HepG2 (cell line): Measurements from ENCODE around the gene ACSL3. TPM values are rescaled to one million over a fixed set of nuclear protein-coding genes. Genes with fewer than 3 reads are reported as not detected.

Source experiments
- AKAP8 ChIP-seq: sonication (generic); formaldehyde crosslinking; IDR thresholded peaks from 2 replicates; pipeline ENCODE4 v1.5.1; 2020; ENCODE audit warnings: mild to moderate bottlenecking, missing genetic modification reagents
- ARNT ChIP-seq: fragments of 450-650 bp; IDR thresholded peaks from 2 replicates; pipeline ENCODE4 v1.6.1; 2017
- ATRX ChIP-seq: sonication (generic); formaldehyde crosslinking; IDR thresholded peaks from 2 replicates; pipeline ENCODE4 v1.4.0; 2020; ENCODE audit warnings: missing genetic modification reagents, borderline replicate concordance
- HES4 ChIP-seq: sonication (generic); formaldehyde crosslinking; IDR thresholded peaks from 2 replicates; pipeline ENCODE4 v1.9.0; 2021; ENCODE audit warnings: mild to moderate bottlenecking, missing genetic modification reagents, borderline replicate concordance
- KDM2A ChIP-seq: sonication (generic); formaldehyde crosslinking; IDR thresholded peaks from 2 replicates; pipeline ENCODE4 v1.4.0; 2020; ENCODE audit warnings: low read depth, missing genetic modification reagents, borderline replicate concordance
- PAF1 ChIP-seq: IDR thresholded peaks from 2 replicates; pipeline ENCODE4 v1.6.1; 2016; ENCODE audit warnings: missing genetic modification reagents, missing compliant biosample characterization
- RBM22 ChIP-seq: fragments of 200-400 bp; formaldehyde crosslinking; optimal IDR thresholded peaks from 2 replicates; pipeline ENCODE3; 2017; ENCODE audit warnings: mild to moderate bottlenecking, low read length, moderate library complexity
- TAF1 ChIP-seq: sonication (generic); formaldehyde crosslinking; IDR thresholded peaks from 2 replicates; pipeline ENCODE4 v1.4.0; 2020; ENCODE audit warnings: missing genetic modification reagents
- THAP7 ChIP-seq: sonication (generic); formaldehyde crosslinking; IDR thresholded peaks from 2 replicates; pipeline ENCODE4 v1.8.1; 2023; ENCODE audit warnings: mild to moderate bottlenecking, missing genetic modification reagents
- U2AF1 ChIP-seq: fragments of 200-400 bp; formaldehyde crosslinking; optimal IDR thresholded peaks from 2 replicates; pipeline ENCODE3; 2017; ENCODE audit warnings: mild to moderate bottlenecking, low read depth, low read length
- ZNF101 ChIP-seq: sonication (generic); formaldehyde crosslinking; IDR thresholded peaks from 2 replicates; pipeline ENCODE4 v1.4.0; 2020; ENCODE audit warnings: mild to moderate bottlenecking, low read depth, missing genetic modification reagents, borderline replicate concordance
- ZNF205 ChIP-seq: IDR thresholded peaks from 2 replicates; pipeline ENCODE4 v1.6.1; 2018; ENCODE audit warnings: missing biosample characterization, missing genetic modification reagents
- ZNF543 ChIP-seq: sonication (generic); formaldehyde crosslinking; IDR thresholded peaks from 2 replicates; pipeline ENCODE4 v1.4.0; 2020; ENCODE audit warnings: mild to moderate bottlenecking, missing genetic modification reagents
- ZNF549 ChIP-seq: sonication (generic); formaldehyde crosslinking; IDR thresholded peaks from 2 replicates; pipeline ENCODE4 v1.5.0; 2020; ENCODE audit warnings: missing genetic modification reagents
- ZNF691 ChIP-seq: sonication (generic); formaldehyde crosslinking; IDR thresholded peaks from 2 replicates; pipeline ENCODE4 v1.4.0; 2020; ENCODE audit warnings: missing genetic modification reagents, low read depth, mild to moderate bottlenecking, borderline replicate concordance
- polyA plus RNA-seq, 8 experiments: library from polyadenylated mRNA; depleted of rRNA in 3 of 8; stranded (reverse) in 7 of 8; unstranded in 1 of 8; fragments of >200 nt; fragmentation: Illumina TruSeq in 4 of 8; extraction: Trizol in 4 of 8; gene quantifications; 2 replicates each; pipeline versions ENCODE4 v1.2.1 to v1.2.3, GENCODE V29; 2011 to 2016; ENCODE audit warnings: low read depth in 4 of 8, missing spikeins in 1 of 8, mixed read lengths in 1 of 8; ENCODE audit not compliant: insufficient read depth in 1 of 8
- total RNA-seq, 5 experiments: library from RNA; depleted of rRNA; stranded (reverse); fragments of >200 nt; fragmentation: Illumina TruSeq; extraction: Trizol; gene quantifications; 2 replicates each; pipeline ENCODE4 v1.2.3, GENCODE V29; 2016; ENCODE audit warnings: low read depth in 1 of 5
- TF ChIP-seq, protein P1 (sequence below): sonication (generic); formaldehyde crosslinking; IDR thresholded peaks from 2 replicates; pipeline ENCODE4 v1.8.0; 2023; ENCODE audit warnings: mild to moderate bottlenecking, missing genetic modification reagents
- TF ChIP-seq, protein P2 (sequence below): sonication (generic); formaldehyde crosslinking; conservative IDR thresholded peaks from 2 replicates; pipeline ENCODE4 v1.5.0; 2020; ENCODE audit warnings: missing genetic modification reagents

Gene ACSL3
- total and polyA plus RNA-seq, 2 of the 13 experiments (the other 11 are each of a cell fraction or from before 2014, with no cell fraction given) = 305 to 365 TPM

DNA sequence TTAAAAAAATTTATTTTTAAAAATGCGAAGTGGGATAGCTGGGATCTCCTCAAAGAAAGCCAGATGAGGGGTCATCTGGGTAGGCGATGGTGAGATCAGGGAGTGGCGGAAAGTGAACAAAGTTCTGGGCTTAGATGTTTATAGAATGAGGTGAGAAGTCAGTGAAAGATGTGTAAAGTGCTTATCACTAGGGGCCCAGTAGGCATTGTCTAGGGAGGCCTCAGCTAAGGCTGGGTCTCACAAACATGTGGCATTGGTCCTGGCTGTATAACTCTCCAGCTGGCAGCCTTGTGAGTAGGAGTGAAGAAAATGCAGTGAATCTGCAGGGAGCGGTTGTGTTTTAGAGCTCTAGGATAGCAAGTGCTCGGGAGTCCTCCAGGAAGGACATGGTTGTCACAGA is 10.5 kb downstream of the ACSL3 start (continued):
- TF ChIP-seq, protein P1, sequence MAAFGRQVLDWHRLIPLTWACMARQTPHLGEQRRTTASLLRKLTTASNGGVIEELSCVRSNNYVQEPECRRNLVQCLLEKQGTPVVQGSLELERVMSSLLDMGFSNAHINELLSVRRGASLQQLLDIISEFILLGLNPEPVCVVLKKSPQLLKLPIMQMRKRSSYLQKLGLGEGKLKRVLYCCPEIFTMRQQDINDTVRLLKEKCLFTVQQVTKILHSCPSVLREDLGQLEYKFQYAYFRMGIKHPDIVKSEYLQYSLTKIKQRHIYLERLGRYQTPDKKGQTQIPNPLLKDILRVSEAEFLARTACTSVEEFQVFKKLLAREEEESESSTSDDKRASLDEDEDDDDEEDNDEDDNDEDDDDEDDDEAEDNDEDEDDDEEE = no peak
- TF ChIP-seq HES4 (no peak), THAP7 (CRISPR knock-in tag) (no peak), U2AF1 (no peak), ZNF543 (CRISPR knock-in tag) (peak; percentile 84; the same call in 1 of the 2 replicates), ZNF101 (CRISPR knock-in tag) (no peak), ZNF691 (CRISPR knock-in tag) (0 out of 2 replicates have a peak, but pooled peaks have one; percentile 19), RBM22 (no peak), ZNF205 (CRISPR knock-in tag) (no peak), ARNT (no peak), ZNF549 (CRISPR knock-in tag) (no peak), TAF1 (CRISPR knock-in tag) (no peak), AKAP8 (CRISPR knock-in tag) (0 out of 2 replicates have a peak, but pooled peaks have one; percentile 59), ATRX (no peak), PAF1 (CRISPR knock-in tag) (0 out of 2 replicates have a peak, but pooled peaks have one; percentile 15), KDM2A (CRISPR knock-in tag) (no peak)
- TF ChIP-seq, protein P2, sequence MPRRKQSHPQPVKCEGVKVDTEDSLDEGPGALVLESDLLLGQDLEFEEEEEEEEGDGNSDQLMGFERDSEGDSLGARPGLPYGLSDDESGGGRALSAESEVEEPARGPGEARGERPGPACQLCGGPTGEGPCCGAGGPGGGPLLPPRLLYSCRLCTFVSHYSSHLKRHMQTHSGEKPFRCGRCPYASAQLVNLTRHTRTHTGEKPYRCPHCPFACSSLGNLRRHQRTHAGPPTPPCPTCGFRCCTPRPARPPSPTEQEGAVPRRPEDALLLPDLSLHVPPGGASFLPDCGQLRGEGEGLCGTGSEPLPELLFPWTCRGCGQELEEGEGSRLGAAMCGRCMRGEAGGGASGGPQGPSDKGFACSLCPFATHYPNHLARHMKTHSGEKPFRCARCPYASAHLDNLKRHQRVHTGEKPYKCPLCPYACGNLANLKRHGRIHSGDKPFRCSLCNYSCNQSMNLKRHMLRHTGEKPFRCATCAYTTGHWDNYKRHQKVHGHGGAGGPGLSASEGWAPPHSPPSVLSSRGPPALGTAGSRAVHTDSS (CRISPR knock-in tag) = no peak
- TF ChIP-seq, all 625 proteins: peak for 9
